ENCODE measurements around the gene FOCAD.
"Not testable (repeated sequence)": the region's sequence is repeated elsewhere in the genome, so short reads cannot be mapped to it uniquely, and the experiment has no call there.

The FOCAD gene, protein sequence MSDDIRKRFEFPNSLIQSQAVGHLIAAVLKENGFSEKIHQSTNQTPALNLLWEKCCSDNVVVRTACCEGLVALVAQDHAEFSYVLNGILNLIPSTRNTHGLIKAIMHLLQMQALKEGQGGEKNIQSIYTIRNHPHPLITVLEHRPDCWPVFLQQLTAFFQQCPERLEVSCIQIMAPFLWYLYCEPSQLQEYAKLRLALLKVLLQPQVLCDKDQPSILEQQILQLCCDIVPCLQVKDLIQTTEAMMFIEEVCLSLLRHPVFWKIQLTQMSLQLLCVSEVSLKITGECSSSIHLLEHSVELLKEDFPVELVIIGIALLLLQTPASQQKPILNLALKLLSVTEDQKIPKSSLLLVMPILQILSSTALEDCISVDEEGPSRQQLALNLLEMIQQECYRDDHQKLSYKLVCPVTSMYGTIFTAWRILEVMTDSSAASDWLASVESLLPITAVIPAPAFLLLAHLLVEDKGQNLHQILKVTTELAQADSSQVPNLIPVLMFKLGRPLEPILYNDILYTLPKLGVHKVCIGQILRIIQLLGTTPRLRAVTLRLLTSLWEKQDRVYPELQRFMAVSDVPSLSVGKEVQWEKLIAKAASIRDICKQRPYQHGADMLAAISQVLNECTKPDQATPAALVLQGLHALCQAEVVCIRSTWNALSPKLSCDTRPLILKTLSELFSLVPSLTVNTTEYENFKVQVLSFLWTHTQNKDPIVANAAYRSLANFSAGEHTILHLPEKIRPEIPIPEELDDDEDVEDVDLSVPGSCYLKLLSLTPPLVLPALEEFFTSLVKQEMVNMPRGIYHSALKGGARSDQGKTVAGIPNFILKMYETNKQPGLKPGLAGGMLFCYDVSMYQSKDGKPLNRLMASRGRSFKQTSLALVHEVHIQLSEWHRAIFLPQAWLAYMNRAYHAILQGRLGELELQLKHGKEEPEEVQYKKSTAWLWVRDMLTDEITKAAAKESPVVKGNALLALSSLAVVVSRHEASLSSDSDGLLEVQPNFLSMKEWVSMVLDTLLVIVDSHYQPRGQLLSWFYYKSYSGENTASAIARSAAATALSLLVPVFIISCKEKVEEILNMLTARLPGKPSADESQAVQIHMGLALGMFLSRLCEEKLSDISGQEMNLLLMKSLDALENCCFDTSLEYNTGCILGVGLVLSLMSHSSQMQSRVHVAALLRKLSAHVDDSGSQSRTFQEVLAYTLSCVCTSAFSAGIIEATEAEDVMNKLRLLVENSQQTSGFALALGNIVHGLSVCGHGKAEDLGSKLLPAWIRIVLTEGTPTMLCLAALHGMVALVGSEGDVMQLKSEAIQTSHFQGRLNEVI (N-terminal part only)

DNA sequence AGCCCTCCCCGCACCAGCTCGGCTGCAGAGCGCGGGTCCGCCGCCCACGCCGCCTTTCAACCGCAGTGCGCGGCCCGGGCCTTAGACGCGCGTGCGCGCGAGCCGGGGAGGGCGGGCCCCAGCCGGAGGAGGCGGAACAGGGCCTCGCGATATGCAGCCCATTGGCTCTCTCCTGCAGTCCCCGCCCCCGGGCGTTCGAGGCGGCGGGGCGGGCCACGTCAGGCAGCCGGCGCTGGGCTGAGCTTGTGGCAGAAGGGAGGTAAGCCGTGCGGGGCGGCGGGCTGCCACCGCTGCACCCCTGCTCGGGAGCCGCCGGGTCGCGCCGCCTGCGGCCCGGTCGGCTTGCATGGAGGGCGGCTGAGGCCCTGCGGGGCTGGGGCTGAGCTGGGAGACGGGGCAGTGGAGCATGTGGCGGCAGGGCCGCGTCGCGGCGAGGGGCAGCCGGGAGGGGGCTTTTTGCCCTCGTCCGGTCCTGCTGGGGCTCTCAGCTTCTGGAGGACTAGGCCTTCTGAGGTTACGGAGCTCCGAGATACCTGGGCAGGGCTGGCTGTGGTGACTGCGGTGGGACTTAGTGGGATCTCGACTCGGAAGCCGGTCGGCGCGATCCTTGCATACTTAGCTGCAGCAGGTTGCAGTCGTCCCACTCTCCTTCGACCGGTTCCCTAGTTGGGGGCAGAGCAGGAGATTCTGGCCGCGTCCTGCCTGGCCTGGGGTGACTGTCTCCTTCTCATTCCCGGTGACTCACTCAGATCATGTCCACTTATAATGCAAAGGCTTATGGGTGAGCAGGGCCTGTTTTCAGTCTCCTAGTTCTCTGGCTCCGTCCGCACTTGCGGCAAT lies at the start of gene FOCAD:
Gene FOCAD (plus strand): TSS at position 225 of the 840 bp plus-strand sequence. CDS start 31,095 bp downstream, outside the sequence.
- Mint-ChIP-seq H3K9me3 (no peaks in the 10 kb centered on the region), H3K4me1 (ENCODE audit: low read depth) (peaks cover 12% of the 10 kb centered on the region), H3K4me3 (peak within 1 kb of the TSS; percentile 84), H3K27me3 (no peaks in the 10 kb centered on the region), H3K27ac (peak within 1 kb of the TSS; percentile 82), H3K36me3 (ENCODE audit: low read depth) (no peaks in the 10 kb centered on the region)
- intact Hi-C loops (cut with micrococcal nuclease) = loop anchor here (2.0 kb wide), 1 partner anchor 59 kb away; no protein-coding TSS in a partner anchor

- no peaks in the 10 kb centered on the region for H3K4me1 Mint-ChIP-seq (ENCODE audit: low read depth)
- intact Hi-C loops (cut with micrococcal nuclease) = loop anchor here (10.0 kb wide), 1 partner anchor 240 kb away; no protein-coding TSS in a partner anchor
- no peak overlapping the region for H3K27ac Mint-ChIP-seq
- H3K4me3 Mint-ChIP-seq = no peak overlapping the region
- H3K36me3 Mint-ChIP-seq (ENCODE audit: low read depth) = no peaks in the 10 kb centered on the region
- peaks cover 4% of the 10 kb centered on the region for H3K27me3 Mint-ChIP-seq
- no peaks in the 10 kb centered on the region for H3K9me3 Mint-ChIP-seq
These were observed 49.2 kb upstream of the FOCAD start for GRCh38 chr9:20634895-20635294.

DNA sequence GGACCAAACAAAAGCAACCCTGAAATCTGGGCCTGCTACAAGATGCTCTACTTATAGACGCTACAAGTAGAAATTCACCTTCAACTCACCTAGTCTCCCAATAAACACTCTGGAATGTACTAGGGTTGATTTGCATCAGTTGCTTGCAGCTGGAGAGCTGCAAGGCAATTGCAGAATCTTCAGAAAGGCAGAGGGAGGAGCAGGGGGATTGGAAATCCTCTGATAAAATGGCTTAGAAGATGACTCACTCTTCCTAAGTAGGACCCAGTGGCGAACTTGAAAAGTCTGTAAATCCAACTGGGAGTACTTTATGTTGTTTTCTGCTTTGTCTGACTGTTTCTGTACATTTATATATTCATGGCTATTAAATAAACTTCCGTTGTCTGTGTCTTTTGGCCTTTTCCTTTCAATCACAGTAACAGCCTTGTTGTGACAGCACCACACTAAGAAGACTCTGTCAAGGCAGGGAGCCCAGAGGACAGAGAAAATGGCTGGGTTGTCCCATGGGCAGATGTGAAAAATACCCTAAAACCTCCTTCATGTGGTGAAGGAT lies 47.1 kb upstream of the FOCAD start:
- no peaks in the 10 kb centered on the region for H3K9me3 Mint-ChIP-seq
- no peak overlapping the region for H3K4me3 Mint-ChIP-seq
- H3K27me3 Mint-ChIP-seq = peaks cover under 1% of the 10 kb centered on the region
- intact Hi-C loops (cut with micrococcal nuclease) = loop anchor here (10.0 kb wide), 1 partner anchor 238 kb away; no protein-coding TSS in a partner anchor
- no peaks in the 10 kb centered on the region for H3K4me1 Mint-ChIP-seq (ENCODE audit: low read depth)
- no peaks in the 10 kb centered on the region for H3K36me3 Mint-ChIP-seq (ENCODE audit: low read depth)
- no peak overlapping the region for H3K27ac Mint-ChIP-seq

GRCh38 chr9:20640331-20641187 lies 43.5 kb upstream of the FOCAD start:
- Mint-ChIP-seq H3K36me3 (ENCODE audit: low read depth) (no peaks in the 10 kb centered on the region), H3K4me3 (no peak overlapping the region), H3K4me1 (ENCODE audit: low read depth) (no peaks in the 10 kb centered on the region), H3K9me3 (no peaks in the 10 kb centered on the region), H3K27me3 (no peaks in the 10 kb centered on the region), H3K27ac (no peak overlapping the region)
- intact Hi-C loops (cut with micrococcal nuclease) = no loop called here

DNA sequence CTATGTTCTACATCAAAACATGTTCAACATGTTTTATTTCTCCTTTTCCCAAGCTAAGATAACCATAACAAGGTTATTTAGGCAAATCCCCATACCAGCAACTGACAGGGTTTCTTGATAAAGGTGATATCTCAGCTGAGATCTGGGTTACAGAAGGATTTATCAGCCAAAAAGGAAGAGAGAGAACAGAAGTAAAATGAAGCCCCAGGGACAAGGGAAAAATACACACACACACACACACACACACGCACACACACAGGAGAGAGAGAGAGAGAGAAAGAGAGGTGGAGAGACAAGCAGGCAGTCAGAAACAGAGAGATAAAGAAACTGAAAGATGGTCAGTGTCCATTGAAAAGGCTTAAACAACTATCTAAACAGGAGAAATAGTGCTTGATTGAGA lies 42.0 kb upstream of the FOCAD start:
- H3K9me3 Mint-ChIP-seq = no peaks in the 10 kb centered on the region
- H3K4me3 Mint-ChIP-seq = no peak overlapping the region
- no peaks in the 10 kb centered on the region for H3K27me3 Mint-ChIP-seq
- H3K27ac Mint-ChIP-seq = no peak overlapping the region
- no peaks in the 10 kb centered on the region for H3K4me1 Mint-ChIP-seq (ENCODE audit: low read depth)
- intact Hi-C loops (cut with micrococcal nuclease) = no loop called here
- no peaks in the 10 kb centered on the region for H3K36me3 Mint-ChIP-seq (ENCODE audit: low read depth)

GRCh38 chr9:20643660-20644059 lies 40.4 kb upstream of the FOCAD start:
- Mint-ChIP-seq H3K27me3 (no peaks in the 10 kb centered on the region), H3K4me3 (no peak overlapping the region), H3K27ac (no peak overlapping the region), H3K36me3 (ENCODE audit: low read depth) (no peaks in the 10 kb centered on the region), H3K9me3 (no peaks in the 10 kb centered on the region), H3K4me1 (ENCODE audit: low read depth) (no peaks in the 10 kb centered on the region)
- intact Hi-C loops (cut with micrococcal nuclease) = no loop called here

DNA sequence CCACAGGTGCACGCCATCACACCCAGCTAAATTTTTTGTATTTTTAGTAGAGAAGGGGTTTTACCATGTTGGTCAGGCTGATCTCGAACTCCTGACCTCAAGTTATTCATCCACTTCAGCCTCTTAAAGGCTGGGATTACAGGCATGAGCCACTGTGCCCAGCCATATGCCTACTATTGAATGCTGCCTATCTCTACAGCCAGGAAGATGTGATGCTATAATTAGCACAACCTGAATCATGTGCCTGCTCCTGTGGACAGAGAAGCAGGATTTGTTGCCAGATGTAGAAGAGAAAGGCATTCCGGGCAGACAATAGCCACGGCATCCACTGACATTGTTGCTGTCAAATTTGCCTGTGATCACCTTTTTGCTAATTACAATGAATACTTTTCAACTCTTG lies 37.4 kb upstream of the FOCAD start:
- H3K4me1 Mint-ChIP-seq (ENCODE audit: low read depth) = no peaks in the 10 kb centered on the region
- intact Hi-C loops (cut with micrococcal nuclease) = no loop called here
- no peaks in the 10 kb centered on the region for H3K9me3 Mint-ChIP-seq
- H3K27me3 Mint-ChIP-seq = no peaks in the 10 kb centered on the region
- no peaks in the 10 kb centered on the region for H3K36me3 Mint-ChIP-seq (ENCODE audit: low read depth)
- H3K27ac Mint-ChIP-seq = no peak overlapping the region
- H3K4me3 Mint-ChIP-seq = no peak overlapping the region

DNA sequence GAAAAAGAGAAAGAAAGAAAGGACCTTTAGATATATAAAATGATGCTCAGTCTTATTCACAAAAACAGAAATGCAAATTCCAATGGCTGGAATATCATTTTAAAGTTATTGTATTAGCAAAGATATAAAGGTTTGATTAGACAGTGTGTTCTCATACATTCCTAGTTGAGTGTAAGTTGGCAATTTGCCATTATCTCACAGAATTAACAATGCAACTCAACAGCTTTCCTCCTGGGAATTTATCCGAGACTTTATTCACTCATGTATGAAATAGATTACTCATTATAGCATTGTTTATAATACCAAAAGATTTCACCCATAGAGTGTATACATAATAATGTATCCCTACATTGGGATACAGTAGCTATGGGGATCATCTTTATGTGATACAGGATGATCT lies 34.7 kb upstream of the FOCAD start:
- H3K27ac Mint-ChIP-seq = no peak overlapping the region
- intact Hi-C loops (cut with micrococcal nuclease) = no loop called here
- H3K4me1 Mint-ChIP-seq (ENCODE audit: low read depth) = no peaks in the 10 kb centered on the region
- H3K36me3 Mint-ChIP-seq (ENCODE audit: low read depth) = no peaks in the 10 kb centered on the region
- H3K9me3 Mint-ChIP-seq = no peaks in the 10 kb centered on the region
- H3K4me3 Mint-ChIP-seq = no peak overlapping the region
- H3K27me3 Mint-ChIP-seq = no peaks in the 10 kb centered on the region

GRCh38 chr9:20650313-20650712 lies 33.7 kb upstream of the FOCAD start:
- Mint-ChIP-seq H3K9me3 (no peaks in the 10 kb centered on the region), H3K4me1 (ENCODE audit: low read depth) (no peaks in the 10 kb centered on the region), H3K27me3 (no peaks in the 10 kb centered on the region), H3K27ac (no peak overlapping the region), H3K4me3 (no peak overlapping the region), H3K36me3 (ENCODE audit: low read depth) (no peaks in the 10 kb centered on the region)
- intact Hi-C loops (cut with micrococcal nuclease) = no loop called here

DNA sequence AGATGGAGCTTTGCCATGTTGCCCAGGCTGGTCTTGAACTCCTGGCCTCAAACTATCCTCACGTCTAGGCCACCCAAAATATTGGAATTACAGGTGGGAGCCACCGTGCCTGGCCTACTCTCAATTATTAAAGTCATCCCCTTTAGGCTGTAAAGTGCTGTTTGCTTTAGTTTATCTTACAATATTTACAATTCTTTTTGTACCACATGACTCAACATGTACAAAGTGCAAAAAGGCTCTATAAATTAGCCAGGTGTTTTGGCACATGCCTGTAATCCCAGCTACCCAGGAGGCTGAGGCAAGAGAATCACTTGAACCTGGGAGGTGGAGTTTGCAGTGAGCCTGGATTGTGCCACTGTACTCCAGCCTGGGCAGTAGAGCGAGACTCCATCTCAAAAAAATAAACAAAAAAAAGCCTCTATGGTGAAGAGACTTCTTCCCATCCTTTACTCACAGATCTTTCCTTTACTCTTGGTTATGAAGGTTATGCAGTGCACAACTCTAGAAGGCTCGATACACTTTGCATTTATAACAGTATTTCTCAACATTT lies 33.2 kb upstream of the FOCAD start:
- H3K4me3 Mint-ChIP-seq = no peak overlapping the region
- H3K9me3 Mint-ChIP-seq = no peaks in the 10 kb centered on the region
- H3K4me1 Mint-ChIP-seq (ENCODE audit: low read depth) = no peaks in the 10 kb centered on the region
- H3K36me3 Mint-ChIP-seq (ENCODE audit: low read depth) = no peaks in the 10 kb centered on the region
- intact Hi-C loops (cut with micrococcal nuclease) = no loop called here
- H3K27me3 Mint-ChIP-seq = no peaks in the 10 kb centered on the region
- no peak overlapping the region for H3K27ac Mint-ChIP-seq

GRCh38 chr9:20651939-20652338 lies 32.1 kb upstream of the FOCAD start:
- intact Hi-C loops (cut with micrococcal nuclease) = no loop called here
- Mint-ChIP-seq H3K27ac (no peak overlapping the region), H3K27me3 (no peaks in the 10 kb centered on the region), H3K9me3 (no peaks in the 10 kb centered on the region), H3K4me1 (ENCODE audit: low read depth) (no peaks in the 10 kb centered on the region), H3K36me3 (ENCODE audit: low read depth) (no peaks in the 10 kb centered on the region), H3K4me3 (no peak overlapping the region)

GRCh38 chr9:20658246-20658667 lies 25.8 kb upstream of the FOCAD start:
- H3K36me3 Mint-ChIP-seq (ENCODE audit: low read depth); H3K4me1 Mint-ChIP-seq (ENCODE audit: low read depth); H3K9me3 Mint-ChIP-seq; H3K27ac Mint-ChIP-seq; intact Hi-C loops (cut with micrococcal nuclease); H3K27me3 Mint-ChIP-seq: not testable (repeated sequence)
- peak overlapping the region; percentile 69 for H3K4me3 Mint-ChIP-seq
